Gastroesophageal sphincter (tissue), 4 donors: ENCODE results near the gene TMEM196. TPM values are rescaled to one million over a fixed set of nuclear protein-coding genes. Genes with fewer than 3 reads are reported as not detected.

Experiments
- ATAC-seq: fragments of 150-250 bp; one replicate; pipeline ENCODE4 v1.9.1; 2016; ENCODE audit warnings: mild to moderate bottlenecking, moderate library complexity
- H3K27ac ChIP-seq, 4 donors: fragments of 200-600 bp; sonication (generic) in 3 of 4; 1 replicate in 3 of 4; 2 replicates in 1 of 4; pipeline ENCODE4 v1.5.1; 2016 to 2019
- H3K27me3 ChIP-seq: fragments of 200-600 bp; sonication (generic); one replicate; pipeline ENCODE4 v1.5.1; 2019
- H3K36me3 ChIP-seq, 2 donors: fragments of 200-600 bp; sonication (generic); one replicate each; pipeline ENCODE4 v1.5.1; 2019; ENCODE audit warnings: control low read depth in 1 of 2
- H3K4me1 ChIP-seq, 3 donors: fragments of 200-600 bp; sonication (generic); 1 replicate in 2 of 3; 2 replicates in 1 of 3; pipeline ENCODE4 v1.5.1; 2016 to 2019; ENCODE audit warnings: control low read depth in 2 of 3
- H3K4me3 ChIP-seq, 2 donors: fragments of 200-600 bp; sonication (generic); one replicate each; pipeline ENCODE4 v1.5.1; 2019; ENCODE audit warnings: mild to moderate bottlenecking in 1 of 2, moderate library complexity in 1 of 2
- H3K9me3 ChIP-seq, 3 donors: fragments of 200-600 bp; sonication (generic); one replicate each; pipeline ENCODE4 v1.5.1; 2017 to 2019; ENCODE audit warnings: control low read depth in 2 of 3
- EP300 ChIP-seq: sonication (generic); formaldehyde crosslinking; IDR thresholded peaks from one replicate; pipeline ENCODE4 v1.6.1; 2017; ENCODE audit warnings: antibody characterized with exemption, mild to moderate bottlenecking
- POLR2A ChIP-seq, 2 donors: fragments of 450-650 bp; IDR thresholded peaks; one replicate each; pipeline ENCODE4 v1.6.1; 2017; ENCODE audit warnings: antibody characterized with exemption in 2 of 2, mild to moderate bottlenecking in 2 of 2, moderate library complexity in 1 of 2
- POLR2AphosphoS5 ChIP-seq: sonication (generic); formaldehyde crosslinking; IDR thresholded peaks from one replicate; pipeline ENCODE4 v1.6.1; 2017; ENCODE audit warnings: antibody characterized with exemption
- WGBS, 2 donors: methylation state at CpG; one replicate each; pipeline ENCODE4 v1.1.5; 2018; ENCODE audit warnings: low coverage in 1 of 2; 5-methylcytosine and 5-hydroxymethylcytosine counted together
- total RNA-seq, 4 donors: library from RNA; depleted of rRNA; stranded (reverse); fragments of >200 nt; gene quantifications; one replicate each; pipeline ENCODE4 v1.1.0, GENCODE V29; 2016
- TF ChIP-seq, protein P1 (sequence below), 4 experiments: fragments of 200-600 bp in 2 of 4; fragments of 450-650 bp in 2 of 4; sonication (generic) in 1 of 4; IDR thresholded peaks; one replicate each; pipeline ENCODE4 v1.5.1; 2017 to 2019; ENCODE audit warnings: antibody characterized with exemption in 4 of 4, mild to moderate bottlenecking in 2 of 4, moderate library complexity in 2 of 4

Gene TMEM196
- total RNA-seq: under 1 TPM in 1 of 4 donors, not detected in 3; 0.22 TPM

DNA sequence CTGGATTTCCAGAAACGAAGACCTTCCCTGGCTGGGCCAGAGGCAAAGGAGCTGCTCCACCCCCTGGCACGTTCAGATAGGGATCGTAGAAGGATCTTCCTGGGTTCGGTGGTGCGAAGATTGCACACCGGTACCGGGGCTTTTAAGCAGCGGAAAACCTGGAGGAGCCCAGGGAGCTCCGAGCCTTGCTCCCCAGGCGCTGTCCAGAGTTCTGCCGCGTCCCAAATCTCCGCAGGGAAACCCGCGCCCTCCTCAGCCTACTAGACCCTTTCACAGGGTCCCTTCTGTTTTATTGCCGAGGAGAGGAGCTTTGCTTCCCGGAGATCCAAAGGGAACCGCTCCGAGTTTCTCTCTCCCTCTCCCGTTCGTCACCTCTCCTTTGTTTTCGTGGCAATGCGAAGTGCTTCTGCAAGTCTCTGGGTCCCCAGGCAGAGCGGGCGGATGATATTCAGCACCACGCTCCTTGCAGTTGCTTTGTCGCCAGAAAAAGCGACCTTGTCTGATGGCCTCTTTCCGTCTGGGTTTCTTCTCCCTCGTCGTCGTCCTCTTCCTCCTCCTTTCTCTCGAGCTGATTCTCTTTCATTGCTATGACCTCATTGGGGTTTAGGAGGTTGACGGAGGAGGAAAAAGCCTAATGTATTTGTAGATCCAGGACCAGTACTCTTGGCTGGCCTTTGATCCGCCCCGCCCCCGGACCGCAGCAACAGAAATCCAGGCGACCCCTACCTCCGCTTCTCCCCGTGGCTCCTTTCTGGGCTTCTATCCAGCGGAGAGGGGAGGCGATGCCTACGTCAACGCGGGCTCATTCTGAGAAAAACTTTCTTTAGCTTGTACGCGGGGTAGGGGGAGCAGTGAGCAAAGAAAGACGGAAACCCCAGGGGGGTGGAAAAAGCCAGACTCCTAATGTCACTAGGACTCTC, at the start of gene TMEM196:
TSS of gene TMEM196 (minus strand) at position 777 of the 920 bp plus-strand sequence. CDS start 921 bp downstream, outside the sequence.
- Histone ChIP-seq H3K27ac (no peak within 1 kb of the TSS), H3K9me3 (no peaks in the 10 kb centered on the region), H3K4me3 (peak within 1 kb of the TSS in 1 of 2 donors; percentile 29), H3K36me3 (no peaks in the 10 kb centered on the region), H3K4me1 (peaks cover 0 to 16% (median 5%) of the 10 kb centered on the region in 3 donors), H3K27me3 (peaks cover 43% of the 10 kb centered on the region)
- TF ChIP-seq EP300 (no peak), POLR2AphosphoS5 (no peak), POLR2A (IDR thresholded peaks at IDR 0.05) (no peak)
- TF ChIP-seq, protein P1, sequence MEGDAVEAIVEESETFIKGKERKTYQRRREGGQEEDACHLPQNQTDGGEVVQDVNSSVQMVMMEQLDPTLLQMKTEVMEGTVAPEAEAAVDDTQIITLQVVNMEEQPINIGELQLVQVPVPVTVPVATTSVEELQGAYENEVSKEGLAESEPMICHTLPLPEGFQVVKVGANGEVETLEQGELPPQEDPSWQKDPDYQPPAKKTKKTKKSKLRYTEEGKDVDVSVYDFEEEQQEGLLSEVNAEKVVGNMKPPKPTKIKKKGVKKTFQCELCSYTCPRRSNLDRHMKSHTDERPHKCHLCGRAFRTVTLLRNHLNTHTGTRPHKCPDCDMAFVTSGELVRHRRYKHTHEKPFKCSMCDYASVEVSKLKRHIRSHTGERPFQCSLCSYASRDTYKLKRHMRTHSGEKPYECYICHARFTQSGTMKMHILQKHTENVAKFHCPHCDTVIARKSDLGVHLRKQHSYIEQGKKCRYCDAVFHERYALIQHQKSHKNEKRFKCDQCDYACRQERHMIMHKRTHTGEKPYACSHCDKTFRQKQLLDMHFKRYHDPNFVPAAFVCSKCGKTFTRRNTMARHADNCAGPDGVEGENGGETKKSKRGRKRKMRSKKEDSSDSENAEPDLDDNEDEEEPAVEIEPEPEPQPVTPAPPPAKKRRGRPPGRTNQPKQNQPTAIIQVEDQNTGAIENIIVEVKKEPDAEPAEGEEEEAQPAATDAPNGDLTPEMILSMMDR (IDR thresholded peaks at IDR 0.05): no peak
- WGBS, 2 donors: 0 to 1% methylated on average over 27 to 32 of the region's 49 CpGs
- peak; percentile 46 for ATAC-seq

DNA sequence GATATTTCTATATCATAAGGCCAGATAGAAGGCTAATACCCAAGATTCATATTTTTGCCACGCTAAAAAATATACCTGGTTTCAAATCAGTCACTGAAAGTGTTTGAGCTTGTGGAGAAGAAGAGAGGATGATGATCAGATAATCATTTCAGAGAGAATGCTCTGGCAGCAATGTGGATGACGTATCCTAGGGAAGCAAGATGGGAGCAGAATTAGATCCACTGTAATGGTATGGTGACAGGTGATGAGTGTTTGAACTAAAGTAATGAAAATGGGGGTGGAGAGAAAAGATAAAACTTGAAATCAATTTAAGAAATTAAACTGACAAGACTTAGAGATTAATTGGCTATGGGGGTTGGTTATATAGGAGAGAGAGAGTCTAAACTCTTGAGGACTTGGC, 42.7 kb upstream of the TMEM196 start:
- WGBS, 2 donors: 73 to 86% methylated on average over 2 of the region's 2 CpGs
- H3K9me3 ChIP-seq: no peaks in the 10 kb centered on the region
- ATAC-seq: no peak

DNA sequence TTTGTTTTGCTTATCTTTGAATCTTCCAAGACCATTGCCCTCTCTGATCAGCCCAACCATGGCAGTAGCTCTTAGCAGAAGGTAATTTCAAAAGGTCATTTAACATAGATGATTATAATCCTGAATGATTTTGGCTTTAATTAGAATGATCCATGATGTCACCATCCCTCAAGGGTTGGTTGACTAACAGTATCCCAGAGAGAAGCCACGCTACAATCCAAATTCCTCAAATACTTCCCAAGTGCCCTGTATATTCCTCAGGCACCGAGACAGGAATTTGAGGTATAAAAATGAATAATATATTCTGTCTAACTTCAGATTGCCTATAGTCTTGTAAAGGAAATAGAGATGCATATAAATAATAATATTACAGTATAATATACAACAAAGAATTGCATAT, 42.1 kb upstream of the TMEM196 start:
- no peaks in the 10 kb centered on the region for H3K4me1 ChIP-seq
- H3K36me3 ChIP-seq: no peaks in the 10 kb centered on the region
- H3K27ac ChIP-seq: no peak overlapping the region
- no peaks in the 10 kb centered on the region for H3K9me3 ChIP-seq
- WGBS, 2 donors: 54 to 55% methylated on average over 2 of the region's 2 CpGs
- no peaks in the 10 kb centered on the region for H3K27me3 ChIP-seq
- TF ChIP-seq, protein P1 (IDR thresholded peaks at IDR 0.05): no peak
- TF ChIP-seq POLR2AphosphoS5 (no peak), POLR2A (IDR thresholded peaks at IDR 0.05) (no peak), EP300 (no peak)
- ATAC-seq: no peak
- H3K4me3 ChIP-seq: no peak overlapping the region

More for the DNA sequence above, 42.7 kb upstream of the TMEM196 start:
- TF ChIP-seq POLR2A (IDR thresholded peaks at IDR 0.05) (no peak), POLR2AphosphoS5 (no peak), EP300 (no peak)
- TF ChIP-seq, protein P1 (IDR thresholded peaks at IDR 0.05): no peak
- Histone ChIP-seq H3K4me3 (no peak overlapping the region), H3K27me3 (no peaks in the 10 kb centered on the region), H3K27ac (no peak overlapping the region), H3K4me1 (no peaks in the 10 kb centered on the region), H3K36me3 (no peaks in the 10 kb centered on the region)

DNA sequence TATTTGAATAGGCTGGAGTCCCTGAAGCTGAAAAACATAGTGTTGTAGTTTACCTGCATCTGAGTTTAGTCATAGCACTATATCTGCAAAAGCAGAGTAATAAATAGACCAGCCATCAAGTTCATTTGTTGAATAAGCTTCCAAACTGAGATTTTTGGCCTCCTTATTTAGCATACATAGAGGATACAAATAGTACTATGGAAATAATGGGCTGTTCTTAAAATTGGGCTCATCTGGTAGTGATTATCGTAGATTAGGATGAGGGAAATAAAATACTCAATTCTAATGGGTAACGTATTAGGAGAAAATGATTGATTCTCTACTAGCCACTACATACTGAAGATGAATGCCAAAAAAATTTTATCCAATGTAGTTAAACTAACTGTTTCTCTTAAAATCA, 41.4 kb upstream of the TMEM196 start:
- WGBS, 2 donors: 64 to 87% methylated on average over 2 of the region's 2 CpGs
- no peak for ATAC-seq
- H3K27me3 ChIP-seq: no peaks in the 10 kb centered on the region
- no peak for TF ChIP-seq POLR2AphosphoS5
- TF ChIP-seq EP300: no peak
- TF ChIP-seq POLR2A (IDR thresholded peaks at IDR 0.05): no peak
- TF ChIP-seq, protein P1 (IDR thresholded peaks at IDR 0.05): no peak
- H3K9me3 ChIP-seq: no peaks in the 10 kb centered on the region
- no peaks in the 10 kb centered on the region for H3K4me1 ChIP-seq
- no peaks in the 10 kb centered on the region for H3K36me3 ChIP-seq
- H3K27ac ChIP-seq: no peak overlapping the region
- no peak overlapping the region for H3K4me3 ChIP-seq

DNA sequence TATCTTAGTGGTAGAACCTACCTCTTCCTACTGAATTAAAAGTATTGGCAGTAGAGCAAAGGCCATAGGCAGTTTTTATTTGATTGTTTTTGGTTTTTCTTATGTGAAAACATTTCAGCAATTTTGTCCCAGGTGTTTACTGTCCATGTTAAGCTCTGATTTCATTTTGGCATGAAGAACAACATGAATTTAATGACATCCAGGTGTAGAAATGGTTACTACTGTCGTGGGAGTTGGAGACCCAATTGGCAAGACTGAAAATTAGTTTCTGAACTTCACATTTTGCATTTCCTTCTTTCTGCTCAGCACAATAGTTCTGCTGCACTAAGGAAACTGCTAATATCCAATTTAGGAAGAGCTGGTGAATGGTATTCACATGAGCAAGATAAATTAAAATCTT, 38.0 kb upstream of the TMEM196 start:
- Histone ChIP-seq H3K27me3 (no peaks in the 10 kb centered on the region), H3K27ac (no peak overlapping the region), H3K4me1 (no peaks in the 10 kb centered on the region), H3K36me3 (no peaks in the 10 kb centered on the region), H3K9me3 (no peaks in the 10 kb centered on the region), H3K4me3 (no peak overlapping the region)
- TF ChIP-seq POLR2AphosphoS5 (no peak), POLR2A (IDR thresholded peaks at IDR 0.05) (no peak), EP300 (no peak)
- TF ChIP-seq, protein P1 (IDR thresholded peaks at IDR 0.05): no peak
- WGBS, 2 donors: 70 to 83% methylated on average over 1 of the region's 1 CpG
- no peak for ATAC-seq
